ENCODE measurements around the gene ZNF138.

- TF ChIP-seq CTCF (tag by site-specific recombination; IDR thresholded peaks at IDR 0.05) (no peak), ZNF792 (tag by site-specific recombination; IDR thresholded peaks at IDR 0.05) (no peak)
Observed at GRCh38 chr7:64793106-64793755, 997 bp upstream of the ZNF138 start.

Measured in HEK293 (cell line).